Measurements from ENCODE around the gene LAMA5.

LAMA5 gene

DNA sequence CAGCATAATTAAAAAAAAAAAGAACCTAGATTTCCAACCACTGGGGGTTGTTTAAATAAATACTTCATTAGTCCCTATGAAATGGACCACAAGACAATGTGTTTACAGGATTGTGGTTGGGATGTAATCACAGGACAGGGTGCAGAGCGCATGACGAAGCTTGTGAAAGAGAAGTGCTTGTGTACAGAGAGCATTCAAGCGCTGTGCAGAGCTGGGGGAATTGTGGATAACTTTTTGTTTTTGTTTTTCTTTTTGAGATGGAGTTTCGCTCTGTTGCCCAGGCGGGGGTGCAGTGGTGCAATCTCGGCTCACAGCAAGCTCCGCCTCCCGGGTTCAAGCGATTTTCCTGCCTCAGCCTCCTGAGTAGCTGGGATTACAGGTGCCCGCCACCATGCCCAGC, 22.3 kb downstream of the LAMA5 start:
- no peak for DNase-seq

DNA sequence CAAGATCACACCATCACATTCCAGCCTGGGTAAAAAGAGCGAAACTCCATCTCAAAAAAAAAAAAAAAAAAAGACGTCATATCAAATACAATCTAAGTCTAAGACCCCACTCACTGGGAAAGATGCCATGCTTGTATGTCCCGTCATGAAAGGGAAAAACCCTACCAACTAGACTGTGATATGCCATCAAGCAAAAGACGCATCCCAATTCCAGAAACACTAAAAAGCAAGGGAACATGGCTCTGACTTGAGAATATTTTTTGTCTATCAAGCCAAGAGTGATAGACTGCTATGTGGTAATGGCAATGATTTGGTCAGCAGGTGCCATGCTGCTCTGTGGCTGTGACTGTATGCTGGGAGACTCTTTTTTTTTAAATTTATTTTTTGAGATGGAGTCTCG, 23.0 kb downstream of the LAMA5 start:
- no peak for DNase-seq

DNA sequence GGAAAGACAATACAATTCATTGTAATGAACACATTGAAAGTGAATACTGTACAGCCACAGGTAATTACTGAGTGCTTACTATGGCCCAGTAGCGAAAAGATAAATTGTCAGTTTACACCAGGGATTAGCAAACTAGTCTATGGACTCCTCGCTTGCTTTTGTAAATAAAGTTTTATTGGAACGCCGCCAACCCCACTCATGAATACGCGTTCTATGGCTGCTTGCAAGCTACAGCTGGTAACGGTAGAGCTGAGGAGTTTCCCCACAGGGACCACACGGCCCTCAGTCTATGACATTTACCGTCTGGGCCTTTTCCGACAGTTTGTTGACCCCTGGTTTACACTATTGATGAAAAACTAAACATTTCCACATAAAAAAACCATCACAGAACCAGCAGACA, 24.2 kb downstream of the LAMA5 start:
- no peak for DNase-seq

DNA sequence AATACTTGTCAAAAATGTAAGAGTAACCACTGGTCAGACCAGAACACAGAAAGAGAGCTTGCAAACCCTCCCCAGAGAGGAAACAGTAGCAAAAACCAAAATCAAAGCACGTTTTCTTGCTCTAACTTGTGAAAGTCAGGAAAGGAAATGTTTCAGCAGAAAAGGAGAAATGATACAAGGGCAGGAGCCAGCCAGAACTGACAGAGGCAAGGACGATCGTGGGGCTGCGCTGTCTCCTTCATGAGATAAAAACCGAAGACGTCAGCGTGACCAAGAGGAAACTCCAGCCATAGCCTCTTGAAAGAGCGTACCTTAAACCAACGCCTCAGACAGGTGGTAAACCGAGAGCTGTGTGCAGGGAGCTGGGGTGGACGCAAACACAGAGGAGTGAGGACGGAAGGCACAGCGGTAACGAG, 27.5 kb downstream of the LAMA5 start:
- no peak for DNase-seq

DNA sequence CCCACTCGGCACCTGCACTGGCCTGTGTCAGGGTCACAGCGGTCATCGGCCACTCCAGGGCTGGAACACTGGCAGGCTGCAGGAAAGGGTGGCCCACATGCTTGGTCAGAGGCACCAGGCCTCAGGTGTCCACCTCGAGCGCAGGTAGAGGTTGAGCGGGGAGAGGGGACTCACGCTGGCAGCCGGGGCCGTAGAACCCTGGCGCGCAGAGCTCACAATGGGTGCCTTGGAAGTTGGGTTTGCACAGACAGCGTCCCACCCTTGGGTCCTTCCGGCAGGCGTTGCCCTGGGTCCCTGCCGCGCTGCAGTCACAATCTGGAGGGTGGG, 28.9 kb downstream of the LAMA5 start:
- DNase-seq: no peak

DNA sequence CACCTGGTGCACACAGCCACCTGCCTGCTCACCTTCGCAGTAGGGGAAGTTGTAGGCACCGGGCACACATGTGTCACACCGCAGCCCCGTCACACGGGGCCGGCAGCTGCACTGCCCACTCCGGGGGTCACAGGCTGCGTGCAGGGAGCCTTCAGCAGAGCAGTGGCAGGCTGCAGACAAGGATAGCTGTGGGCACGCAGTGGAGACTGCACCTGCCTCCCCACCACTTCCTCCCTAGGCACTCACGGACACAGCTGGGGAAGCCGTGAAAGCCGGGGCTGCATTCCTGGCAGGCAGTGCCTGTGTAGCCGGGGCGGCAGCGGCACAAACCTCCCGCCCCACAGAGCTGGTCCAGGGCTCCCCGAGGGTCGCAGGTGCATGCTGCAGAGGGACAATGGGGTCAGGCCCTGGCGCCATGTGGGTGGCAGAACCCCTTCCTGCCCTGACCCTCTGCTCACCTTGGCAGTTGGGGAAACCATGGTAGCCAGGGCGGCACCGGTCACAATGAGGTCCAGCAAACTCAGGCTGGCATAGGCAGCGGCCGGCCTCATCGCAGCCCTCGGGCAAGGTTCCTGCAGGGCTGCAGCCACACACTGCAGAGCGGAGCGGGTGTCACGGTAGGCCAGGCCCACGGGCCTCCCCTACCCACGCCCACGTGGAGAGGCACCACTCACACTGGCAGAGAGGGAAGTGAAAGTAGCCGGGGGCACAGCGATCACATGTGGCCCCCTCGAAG, 29.4 kb downstream of the LAMA5 start:
- no peak for DNase-seq

DNA sequence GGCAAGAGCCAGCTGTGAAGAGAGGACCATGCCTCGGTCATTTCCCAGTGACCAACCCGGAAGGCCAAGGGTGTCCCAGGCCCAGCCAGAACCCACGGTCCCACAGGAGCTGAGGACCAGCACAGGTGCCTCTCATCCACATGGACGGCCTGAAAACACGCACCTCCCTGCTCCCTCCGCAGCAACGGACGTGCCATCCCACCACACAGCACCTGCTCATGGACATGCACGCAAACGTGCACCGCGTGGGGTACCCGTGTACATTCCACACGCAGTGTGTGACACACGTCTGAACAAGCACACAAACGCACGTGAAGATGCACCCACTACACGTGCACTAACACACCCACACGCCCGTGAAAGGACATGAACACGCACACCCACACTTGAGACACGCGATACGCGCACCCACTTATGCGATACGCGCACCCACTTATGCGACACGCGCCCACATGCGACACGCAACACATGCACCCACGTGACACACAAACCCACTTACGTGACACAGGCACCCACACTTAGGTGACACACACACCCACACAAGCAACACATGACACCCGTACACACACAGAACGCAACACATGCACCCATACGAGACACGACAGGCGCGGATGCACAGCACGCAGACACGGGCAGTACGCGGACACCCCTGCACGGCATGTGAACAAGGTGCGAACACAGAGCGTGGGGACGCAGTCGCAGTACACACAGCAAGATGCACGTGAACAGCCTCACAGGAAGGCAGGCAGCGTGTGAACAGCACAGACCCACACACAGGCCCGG, 30.1 kb downstream of the LAMA5 start:
- DNase-seq: no peak

DNA sequence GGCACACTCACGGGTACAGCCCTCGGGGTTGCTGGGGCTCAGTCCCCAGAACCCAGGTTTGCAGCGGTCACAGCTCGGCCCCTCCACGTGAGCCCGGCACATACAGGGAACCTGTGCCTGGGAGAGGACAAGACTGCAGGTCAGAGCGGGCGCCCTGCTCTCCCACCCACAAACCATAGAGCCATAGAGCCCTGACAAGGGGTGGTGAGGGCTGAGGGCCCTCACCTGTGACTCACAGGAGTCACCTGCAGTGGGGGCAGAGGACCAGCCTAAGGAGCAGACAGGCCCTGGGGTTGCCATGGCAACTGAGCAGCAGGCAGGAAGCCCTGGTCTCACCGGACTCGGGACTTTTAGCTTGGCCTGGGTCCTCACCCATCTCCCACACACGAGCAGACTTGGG, 30.8 kb downstream of the LAMA5 start:
- no peak for DNase-seq

DNA sequence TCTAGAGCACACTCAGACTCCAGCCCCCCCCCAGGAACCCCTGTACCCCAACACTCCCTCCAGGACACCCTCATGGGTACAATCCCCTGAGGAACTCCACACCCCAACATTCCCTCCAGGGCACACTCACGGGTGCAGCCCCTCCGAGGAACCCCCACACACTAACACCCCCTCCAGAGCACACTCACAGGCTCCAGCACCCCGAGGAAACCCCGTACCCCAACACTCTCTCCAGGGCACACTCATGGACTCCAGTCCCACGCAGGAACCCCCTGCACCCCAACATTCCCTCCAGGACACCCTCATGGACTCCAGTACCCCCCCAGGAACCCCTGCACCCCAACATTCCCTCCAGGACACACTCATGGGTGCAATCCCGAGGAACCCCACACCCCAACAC, 31.6 kb downstream of the LAMA5 start:
- no peak for DNase-seq

DNA sequence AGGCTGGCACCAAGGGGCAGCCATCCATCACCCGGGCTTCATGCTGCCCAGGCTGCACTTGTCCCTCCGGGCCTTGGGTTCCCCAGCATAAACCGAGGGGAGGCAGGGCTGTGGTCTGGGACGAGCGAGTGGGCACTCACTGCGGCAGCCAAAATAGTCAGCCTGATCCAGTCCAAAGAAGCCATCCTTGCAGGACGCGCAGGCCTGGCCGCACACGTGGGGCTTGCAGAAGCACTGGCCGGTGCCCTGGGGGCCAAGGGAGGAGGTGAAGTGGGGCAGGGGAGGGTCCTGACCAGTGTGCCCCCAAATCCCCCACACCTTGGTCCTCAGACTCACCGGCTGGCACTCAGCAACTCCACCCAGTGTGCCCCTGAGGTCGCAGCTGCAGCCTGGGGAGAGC, 32.2 kb downstream of the LAMA5 start:
- no peak for DNase-seq

DNA sequence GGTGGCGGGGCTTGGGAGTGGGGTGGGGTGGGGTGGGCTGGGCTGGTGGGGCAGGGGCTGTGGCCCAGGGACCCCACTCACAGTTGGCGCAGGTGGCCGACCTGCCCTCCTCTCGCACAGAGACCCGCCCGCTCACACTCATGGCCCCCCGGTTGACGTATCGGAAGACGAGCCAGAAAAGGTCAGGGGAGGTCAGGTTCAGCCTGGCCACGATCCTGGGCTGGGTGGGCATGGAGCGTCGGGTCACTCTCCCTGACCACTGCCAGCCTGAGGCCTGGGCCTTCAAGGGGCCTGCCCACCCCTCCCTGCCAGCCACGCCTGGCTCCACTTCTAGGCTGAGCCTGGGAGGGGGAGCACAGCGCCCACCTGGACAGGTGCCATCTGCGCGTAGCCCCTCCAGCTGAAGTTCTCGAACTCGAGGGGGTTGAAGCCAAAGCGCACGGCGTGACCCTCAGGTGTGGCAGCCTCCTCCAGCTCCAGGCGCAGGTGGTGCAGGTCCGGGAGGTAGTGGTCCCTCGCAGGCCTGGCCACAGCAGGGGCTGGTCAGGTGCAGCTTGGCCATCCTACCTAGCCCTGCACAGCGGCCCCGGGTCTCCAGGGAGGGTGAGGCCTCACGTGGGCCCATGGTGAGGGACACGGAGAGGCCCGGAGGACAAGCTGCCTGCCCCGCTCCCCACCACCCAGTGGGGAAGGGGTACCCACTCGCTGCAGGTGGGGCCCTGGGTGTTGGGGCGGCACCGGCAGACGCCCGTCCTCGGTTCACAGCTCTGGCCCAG, 33.1 kb downstream of the LAMA5 start:
- no peak for DNase-seq

DNA sequence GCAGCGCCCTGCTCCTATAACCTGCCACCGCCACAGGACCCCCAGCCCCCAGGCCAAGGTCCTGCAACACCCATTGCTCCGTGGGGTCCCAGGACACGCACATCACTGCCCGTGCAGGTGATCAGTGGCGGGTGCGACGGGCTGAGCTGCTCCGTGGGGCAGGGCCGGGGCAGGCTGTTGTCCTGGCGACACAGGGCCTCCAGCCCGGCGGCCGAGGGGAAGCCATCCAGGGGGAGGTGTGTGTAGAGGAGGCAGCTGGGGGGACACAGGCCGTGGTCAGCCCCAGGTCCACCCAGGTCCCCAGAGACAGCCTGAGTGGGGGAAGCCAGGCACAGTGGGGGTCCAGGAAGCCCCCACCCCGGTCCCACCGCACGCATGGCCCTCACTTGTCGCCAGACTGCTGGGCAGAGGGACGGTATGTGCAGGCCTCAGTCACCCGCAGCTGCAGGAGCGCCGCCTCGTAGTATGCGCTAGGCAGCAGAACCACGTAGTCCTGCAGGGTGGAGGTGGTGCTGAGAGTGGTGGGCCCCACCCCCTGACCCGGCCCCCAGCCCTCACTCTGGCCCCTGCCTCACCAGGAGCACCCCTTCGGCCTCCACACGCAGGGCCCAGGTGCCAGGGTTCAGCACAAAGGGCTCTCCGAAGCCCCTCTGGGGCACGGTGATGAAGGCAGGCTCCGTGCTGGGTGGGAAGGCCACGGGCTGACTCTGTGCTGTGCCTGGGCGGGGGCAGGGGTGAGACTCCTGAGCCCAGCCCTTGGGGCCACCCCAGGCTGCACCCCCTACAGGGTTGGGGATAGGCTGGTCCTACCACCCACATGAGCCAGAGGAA, 33.9 kb downstream of the LAMA5 start:
- DNase-seq: no peak

DNA sequence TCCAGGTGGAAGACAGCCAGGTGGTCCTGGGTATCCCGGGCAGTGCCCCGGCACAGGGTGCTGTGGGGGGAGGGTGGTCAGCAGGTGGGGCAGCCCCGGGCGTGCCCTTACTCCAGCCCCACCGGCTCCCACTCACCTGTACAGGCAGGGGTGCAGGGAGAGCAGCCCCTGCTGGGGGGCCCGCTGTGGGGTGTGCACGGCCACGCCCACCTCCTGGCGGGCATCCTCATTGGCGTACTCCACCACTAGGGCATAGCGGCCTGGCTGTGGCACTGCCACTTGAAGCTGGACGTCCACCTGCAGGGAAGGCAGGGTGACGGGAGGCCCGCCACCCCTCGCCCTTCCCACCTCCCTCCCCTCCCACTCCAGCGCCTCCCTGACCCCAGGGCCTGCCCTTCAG, 34.7 kb downstream of the LAMA5 start:
- DNase-seq: no peak

DNA sequence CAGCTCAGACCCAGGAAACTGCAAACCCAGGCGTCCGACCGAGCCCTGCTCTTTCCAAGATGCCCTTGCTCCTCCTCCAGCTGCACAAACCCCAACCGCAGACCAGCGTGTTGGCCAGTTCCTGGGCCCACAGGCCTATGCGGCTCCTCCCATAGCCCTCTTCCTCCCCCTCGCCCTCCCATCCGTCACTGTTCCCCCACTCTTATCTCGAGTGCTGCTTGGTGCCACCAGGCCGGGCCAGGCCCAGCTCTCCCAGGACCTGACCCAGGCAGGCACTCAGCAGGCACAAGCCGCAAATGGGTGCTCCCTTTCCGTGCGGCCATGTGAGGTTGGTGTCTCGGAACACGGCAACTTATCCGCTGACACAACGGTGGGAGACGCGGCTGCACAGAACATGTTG, 35.8 kb downstream of the LAMA5 start:
- DNase-seq: no peak

DNA sequence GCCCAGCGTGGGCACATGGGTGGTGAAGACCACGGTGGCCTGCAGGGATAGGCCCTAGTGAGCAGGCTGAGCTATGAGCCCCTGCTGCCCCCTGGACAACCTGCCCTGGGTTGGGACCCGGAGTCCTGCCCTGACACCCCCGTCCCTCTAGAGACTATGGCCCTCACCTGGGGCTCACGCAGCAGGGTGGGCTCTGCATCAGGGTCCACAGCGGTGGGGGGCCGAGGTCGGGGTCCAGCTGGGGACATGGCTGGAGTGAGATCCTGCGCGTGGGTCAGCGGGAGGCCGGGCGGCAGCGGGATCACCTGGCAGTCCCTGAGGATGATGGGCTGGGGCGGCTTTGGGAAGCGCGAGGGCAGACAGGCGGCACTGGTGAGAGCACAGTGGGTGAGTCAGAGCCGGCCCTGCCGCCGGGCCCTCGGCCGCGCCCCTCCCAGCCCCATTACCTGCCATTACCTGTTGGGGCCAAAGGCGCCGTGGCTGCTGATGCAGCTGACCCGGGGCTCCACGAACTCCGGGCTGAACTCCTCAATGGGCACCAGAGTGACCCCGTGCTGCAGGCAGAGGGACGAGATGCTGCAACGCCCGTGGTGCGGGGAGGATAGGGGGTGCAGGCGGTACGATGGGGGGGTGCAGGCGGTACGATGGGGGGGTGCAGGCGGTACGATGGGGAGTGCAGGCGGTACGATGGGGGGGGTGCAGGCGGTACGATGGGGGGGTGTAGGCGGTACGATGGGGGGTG, 36.4 kb downstream of the LAMA5 start:
- no peak for DNase-seq

DNA sequence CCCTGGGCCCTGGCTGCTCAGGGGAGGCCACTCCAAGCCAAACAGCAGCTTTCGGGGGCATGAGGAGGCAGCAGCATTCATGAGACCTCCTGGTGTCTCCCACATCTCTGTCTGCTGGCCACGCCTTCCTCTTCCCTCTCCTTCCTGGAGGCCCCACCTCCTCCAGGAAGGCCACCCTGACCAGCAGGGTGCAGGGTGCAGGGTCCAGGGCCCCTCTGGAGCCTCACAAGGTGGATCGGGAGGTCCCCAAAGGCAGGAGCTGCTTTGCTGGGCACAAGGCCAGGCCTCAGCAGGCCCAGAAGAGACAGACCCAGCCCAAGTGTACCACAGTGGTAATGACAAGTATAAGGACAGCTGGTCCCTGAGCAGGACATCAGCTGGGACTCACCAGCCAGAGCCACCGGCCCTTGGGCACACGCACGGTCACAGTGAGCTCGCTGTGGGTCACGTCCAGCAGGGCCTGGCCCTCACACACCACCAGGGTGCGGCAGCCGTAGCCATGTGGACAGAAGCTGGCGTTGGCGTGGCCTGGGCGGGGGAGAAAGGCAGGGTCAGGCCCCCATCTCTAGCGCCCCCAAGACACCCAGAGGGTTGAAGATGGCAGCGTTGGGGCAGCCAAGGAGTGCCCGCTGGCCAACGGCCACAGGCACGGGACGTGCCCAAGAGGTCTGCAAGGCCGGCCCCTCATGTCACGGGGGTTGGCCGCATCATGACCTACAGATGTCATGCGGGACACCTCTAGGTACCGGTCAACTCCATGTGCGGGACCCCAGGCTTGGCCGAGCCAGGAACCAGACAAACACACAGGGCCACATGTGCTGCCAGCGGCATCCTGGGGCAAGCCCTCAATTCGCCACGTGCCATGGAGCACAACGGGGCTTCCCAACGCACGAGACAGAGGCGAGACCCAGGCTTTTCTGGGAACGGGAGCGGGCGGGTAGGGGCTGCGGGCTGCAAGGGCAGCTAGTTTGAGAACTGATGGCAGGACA, 37.4 kb downstream of the LAMA5 start:
- DNase-seq: no peak

DNA sequence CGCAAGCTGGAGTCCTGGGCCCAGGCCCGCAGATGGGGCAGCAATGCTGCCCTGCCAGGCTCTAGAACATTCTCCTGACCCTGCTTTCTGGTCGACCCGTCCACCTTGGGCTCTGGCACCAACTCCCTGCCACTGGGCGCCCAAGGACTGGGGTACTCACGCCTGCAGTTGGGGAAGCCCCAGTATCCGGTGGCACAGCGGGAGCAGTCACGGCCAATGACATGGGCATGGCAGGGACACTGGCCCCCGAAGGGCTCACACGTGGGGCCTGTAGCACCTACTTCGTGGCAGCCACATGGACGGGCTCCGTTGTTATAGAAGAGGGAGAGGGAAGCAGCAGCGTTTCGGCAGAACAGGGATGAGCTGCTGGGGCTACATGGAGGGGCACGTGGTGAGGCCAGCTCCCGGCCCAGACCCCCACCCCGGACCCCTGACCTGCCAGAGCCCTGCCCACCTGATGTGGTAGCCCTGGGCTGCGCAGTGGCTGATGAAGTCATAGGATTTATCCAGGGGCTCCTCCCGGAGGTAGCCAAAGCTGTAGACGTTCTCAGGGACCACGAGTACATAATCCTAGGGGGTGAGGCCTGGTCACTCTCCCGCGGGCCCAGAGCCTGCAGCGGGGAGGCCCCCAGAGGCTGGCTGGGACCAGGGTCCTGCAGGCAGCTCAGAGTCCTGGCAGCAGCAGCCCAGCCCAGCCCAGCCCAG, 38.3 kb downstream of the LAMA5 start:
- no peak for DNase-seq

DNA sequence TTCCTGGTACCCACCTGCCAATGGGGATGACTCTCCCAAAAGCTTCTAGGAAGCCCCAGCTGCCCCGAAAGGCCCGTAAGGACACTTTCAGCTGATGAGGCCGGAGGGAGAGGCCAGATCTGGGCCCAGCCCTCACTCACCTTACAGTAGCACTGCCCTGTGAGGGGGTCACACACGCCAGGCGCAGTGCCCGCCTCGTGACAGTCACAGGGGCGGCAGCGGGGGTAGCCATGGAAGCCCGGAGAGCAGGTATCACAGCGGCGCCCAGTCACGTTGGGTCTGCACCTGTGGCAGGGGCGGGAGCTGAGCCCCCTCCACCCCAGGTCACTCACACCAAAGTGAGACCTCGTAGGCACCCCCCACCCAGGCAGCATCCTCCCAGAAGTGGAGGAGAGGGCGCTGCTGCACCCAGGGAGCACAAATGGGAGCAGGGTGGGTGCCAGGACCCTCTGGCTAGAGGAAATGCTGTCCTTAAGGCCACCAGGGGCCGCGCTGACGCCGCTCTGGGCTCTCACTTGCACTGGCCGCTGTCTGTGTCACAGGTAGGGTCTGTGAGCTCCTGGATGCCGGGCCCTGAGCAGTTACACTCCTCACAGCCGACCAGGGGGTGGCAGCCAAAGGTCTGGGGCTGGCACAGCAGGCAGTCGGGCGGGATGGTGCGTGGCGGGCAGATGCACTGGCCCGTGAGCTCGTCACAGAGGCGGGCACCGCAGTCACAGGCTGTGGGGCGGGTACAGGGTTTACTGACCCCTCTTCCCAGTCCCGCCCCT, 39.2 kb downstream of the LAMA5 start:
- no peak for DNase-seq

DNA sequence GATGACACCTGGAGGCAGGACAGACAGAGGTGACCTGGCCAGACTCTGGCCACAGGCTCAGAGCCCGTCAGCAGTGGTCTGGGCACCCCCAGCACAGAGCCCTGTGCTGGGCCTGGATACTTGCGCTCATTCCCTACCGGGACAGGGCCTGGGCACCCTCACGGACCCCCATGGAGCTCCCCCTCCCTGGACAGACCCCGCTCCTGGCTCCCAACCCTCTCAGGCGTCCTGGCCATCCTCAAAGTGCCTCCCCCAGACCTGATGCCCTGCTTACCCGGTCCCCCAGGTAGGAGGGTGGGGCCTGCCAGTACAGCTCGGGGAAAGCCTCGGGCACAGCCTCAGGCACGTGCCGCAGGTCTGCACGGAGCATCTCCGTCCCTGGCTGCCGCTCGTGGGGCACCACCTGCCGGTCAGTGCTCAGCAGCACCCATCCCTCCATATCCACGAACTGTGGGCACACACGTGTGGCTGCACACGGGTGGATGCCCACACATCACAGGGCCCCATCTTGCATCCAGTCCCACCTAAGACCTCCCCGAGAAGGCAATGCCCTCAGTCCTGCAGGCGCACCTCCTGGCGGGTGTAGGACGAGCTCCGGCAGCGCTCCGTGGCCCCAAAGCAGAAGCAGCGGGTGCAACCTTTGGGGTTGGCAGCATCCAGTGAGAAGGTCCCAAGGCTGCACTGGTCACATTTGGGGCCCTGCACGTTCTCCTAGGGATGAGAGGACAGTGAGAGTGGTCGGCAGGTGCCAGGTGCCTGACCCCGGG, 40.0 kb downstream of the LAMA5 start:
- DNase-seq: no peak

Measured in NK-92 treated with Interleukin-12 subunit alpha and Interleukin-12 subunit beta, amount 100 ng/mL, for 24 hours (cell line).